ENCODE data around the gene COPE. TPM values are rescaled to one million over a fixed set of nuclear protein-coding genes. Genes with fewer than 3 reads are reported as not detected.

Gene COPE
- total RNA-seq, 1 experiment from 2014 or later: 177 TPM

- TF ChIP-seq REST (IDR thresholded peaks at IDR 0.05; ENCODE audit: insufficient read depth in 1 of 2, low read depth in 2 of 2, low read length in 1 of 2) (no peak), TCF7L2 (IDR thresholded peaks at IDR 0.05; ENCODE audit: low read depth, low read length) (no peak), SIN3A (IDR thresholded peaks at IDR 0.05; ENCODE audit: borderline replicate concordance, insufficient read depth, low read depth, low read length) (no peak), POLR2AphosphoS5 (IDR thresholded peaks at IDR 0.05; ENCODE audit: low read depth, low read length) (no peak), CTCF (IDR thresholded peaks at IDR 0.05) (no peak)
- intact Hi-C loops (cut with micrococcal nuclease; ENCODE audit: unreplicated experiment) (no loop called here), in situ Hi-C loops (cut with HindIII; ENCODE audit: low pct_unique_long_range_greater_than_20kb, low sequenced_read_pairs) (no loop called here)
- CTCF ChIA-PET: no interaction called here
- DNase-seq (ENCODE audit: low read depth, low spot score) (no peak), ATAC-seq (no peak)
- Histone ChIP-seq H3K27me3 (ENCODE audit: control insufficient read depth, insufficient read depth, low read length) (no peaks in the 10 kb centered on the region), H3K9me3 (ENCODE audit: control insufficient read depth, insufficient read depth, low read depth, low read length) (no peaks in the 10 kb centered on the region), H3K4me3 (ENCODE audit: low read depth in 2 of 2, low read length in 2 of 2) (no peak overlapping the region), H3K4me1 (ENCODE audit: control insufficient read depth, insufficient read depth, low read length) (0 out of 2 replicates have a peak, but pooled peaks cover 2% of the 10 kb centered on the region), H3K27ac (ENCODE audit: low read length) (no peak overlapping the region), H3K36me3 (ENCODE audit: control insufficient read depth, insufficient read depth, low read length) (no peaks in the 10 kb centered on the region; the same call in 1 of the 2 replicates)
- POLR2A ChIA-PET: interaction anchor here (0.5 kb wide), 1 partner anchor 44 kb away, joined by 7 read pairs; no protein-coding TSS in a partner anchor
- no TSS peak for BruUV-seq (replicated peaks)
Measured at GRCh38 chr19:18922228-18922985, 3.2 kb upstream of the COPE start.

- Histone ChIP-seq H3K27ac (ENCODE audit: low read length) (no peak overlapping the region), H3K4me3 (ENCODE audit: low read depth in 2 of 2, low read length in 2 of 2) (no peak overlapping the region), H3K36me3 (ENCODE audit: control insufficient read depth, insufficient read depth, low read length) (no peaks in the 10 kb centered on the region; the same call in 1 of the 2 replicates), H3K27me3 (ENCODE audit: control insufficient read depth, insufficient read depth, low read length) (no peaks in the 10 kb centered on the region), H3K9me3 (ENCODE audit: control insufficient read depth, insufficient read depth, low read depth, low read length) (no peaks in the 10 kb centered on the region), H3K4me1 (ENCODE audit: control insufficient read depth, insufficient read depth, low read length) (0 out of 2 replicates have a peak, but pooled peaks cover 2% of the 10 kb centered on the region)
- in situ Hi-C loops (cut with HindIII; ENCODE audit: low pct_unique_long_range_greater_than_20kb, low sequenced_read_pairs) (no loop called here), intact Hi-C loops (cut with micrococcal nuclease; ENCODE audit: unreplicated experiment) (no loop called here)
- no TSS peak for BruUV-seq (replicated peaks)
- DNase-seq (ENCODE audit: low read depth, low spot score): no peak
- ATAC-seq: no peak
- POLR2A ChIA-PET: no interaction called here
- TF ChIP-seq POLR2AphosphoS5 (IDR thresholded peaks at IDR 0.05; ENCODE audit: low read depth, low read length): no peak
- no peak for TF ChIP-seq CTCF (IDR thresholded peaks at IDR 0.05)
- no peak for TF ChIP-seq TCF7L2 (IDR thresholded peaks at IDR 0.05; ENCODE audit: low read depth, low read length)
- TF ChIP-seq REST (IDR thresholded peaks at IDR 0.05; ENCODE audit: insufficient read depth in 1 of 2, low read depth in 2 of 2, low read length in 1 of 2): no peak
- CTCF ChIA-PET: interaction anchor here (1.3 kb wide), 1 partner anchor 65 kb away, joined by 3 read pairs; no protein-coding TSS in a partner anchor
Measured at GRCh38 chr19:18921593-18921992, 2.4 kb upstream of the COPE start.

All from Panc1 (cell line).